Transverse colon (tissue), 4 donors: ENCODE results near the gene PIMREG. TPM values are rescaled to one million over a fixed set of nuclear protein-coding genes. Genes with fewer than 3 reads are reported as not detected.

ENCODE experiments used
- DNase-seq: peaks from one replicate; pipeline ENCODE4 v3.0.0-alpha.2; 2019
- H3K27ac ChIP-seq, 4 donors: fragments of 200-600 bp; sonication (generic); 2 replicates each; pipeline ENCODE4 v1.5.1; 2016 to 2018; ENCODE audit warnings: inconsistent platforms in 4 of 4
- H3K27me3 ChIP-seq: fragments of 200-600 bp; sonication (generic); 2 replicates; pipeline ENCODE4 v1.5.1; 2017; ENCODE audit warnings: inconsistent platforms
- H3K36me3 ChIP-seq, 4 donors: fragments of 200-600 bp; sonication (generic); 2 replicates each; pipeline ENCODE4 v1.5.1; 2017 to 2019; ENCODE audit warnings: inconsistent platforms in 4 of 4
- H3K4me1 ChIP-seq, 4 donors: fragments of 200-600 bp; sonication (generic); 2 replicates each; pipeline ENCODE4 v1.5.1; 2017 to 2020; ENCODE audit warnings: inconsistent platforms in 4 of 4
- H3K4me3 ChIP-seq, 4 donors: fragments of 200-600 bp; sonication (generic); 1 replicate in 1 of 4; 2 replicates in 3 of 4; pipeline versions ENCODE4 v1.5.1 to v1.6.1; 2017 to 2019; ENCODE audit warnings: inconsistent platforms in 4 of 4
- H3K9me3 ChIP-seq, 2 donors: fragments of 200-600 bp; sonication (generic); 2 replicates each; pipeline ENCODE4 v1.5.1; 2017 to 2019; ENCODE audit warnings: inconsistent platforms in 2 of 2
- CTCF ChIP-seq, 5 experiments: fragments of 200-600 bp in 3 of 5; fragments of 450-650 bp in 2 of 5; sonication (generic) in 3 of 5; IDR thresholded peaks; 1 replicate in 2 of 5; 2 replicates in 3 of 5; pipeline ENCODE4 v1.5.1; 2016 to 2017; ENCODE audit warnings: antibody characterized with exemption in 5 of 5, inconsistent platforms in 3 of 5, mild to moderate bottlenecking in 2 of 5, moderate library complexity in 1 of 5
- EP300 ChIP-seq: sonication (generic); formaldehyde crosslinking; IDR thresholded peaks from one replicate; pipeline ENCODE4 v1.6.1; 2017; ENCODE audit warnings: antibody characterized with exemption, low read depth
- POLR2A ChIP-seq: fragments of 450-650 bp; IDR thresholded peaks from one replicate; pipeline ENCODE4 v1.6.1; 2016; ENCODE audit warnings: antibody characterized with exemption, mild to moderate bottlenecking, moderate library complexity
- POLR2AphosphoS5 ChIP-seq, 3 donors: sonication (generic); formaldehyde crosslinking; IDR thresholded peaks; one replicate each; pipeline ENCODE4 v1.6.1; 2016; ENCODE audit warnings: antibody characterized with exemption in 3 of 3
- WGBS, 2 donors: methylation state at CpG; one replicate each; pipeline ENCODE4 v1.1.5; 2018; ENCODE audit warnings: low coverage in 1 of 2; 5-methylcytosine and 5-hydroxymethylcytosine counted together
- in situ Hi-C, 4 donors: fragments of 200-750 bp; cut with MboI; loops; one replicate each; pipeline versions ENCODE4 v1.15.0 to v1.15.1; 2017; ENCODE audit warnings: low sequenced_read_pairs in 3 of 4, low pct_ligation_motif_present in 1 of 4, low pct_unique_long_range_greater_than_20kb in 1 of 4
- intact Hi-C: fragments of 100-400 bp; cut with DNase I; formaldehyde crosslinking; loops from one replicate; pipeline ENCODE4 v1.15.1; 2023; ENCODE audit warnings: low total_unique reads
- total RNA-seq, 4 donors: library from RNA; depleted of rRNA; stranded (reverse); fragments of >200 nt; gene quantifications; one replicate each; pipeline ENCODE4 v1.1.0, GENCODE V29; 2016

PIMREG gene
- total RNA-seq, 4 donors from 2014 or later = 0.41 to 8.4 (median 0.79) TPM; not detected in 1

- Histone ChIP-seq H3K4me1 (peaks cover 0 to 16% (median 14%) of the 10 kb centered on the region in 4 donors), H3K4me3 (no peak overlapping the region), H3K27ac (no peak overlapping the region), H3K27me3 (no peaks in the 10 kb centered on the region), H3K9me3 (no peaks in the 10 kb centered on the region), H3K36me3 (no peaks in the 10 kb centered on the region)
- TF ChIP-seq CTCF (IDR thresholded peaks at IDR 0.05) (no peak), EP300 (no peak), POLR2A (no peak), POLR2AphosphoS5 (IDR thresholded peaks at IDR 0.05) (no peak)
- WGBS, 2 donors = 92% methylated on average over 9 of the region's 9 CpGs; no CpG with 5 or more reads in 1 of the 2 donors
- intact Hi-C loops = no loop called here
- no peak for DNase-seq
- in situ Hi-C loops = no loop called here
Measured at GRCh38 chr17:6446516-6447100, 2.4 kb downstream of the PIMREG start.

GRCh38 chr17:6448473-6448872 lies 4.2 kb downstream of the PIMREG start:
- H3K4me3 ChIP-seq = no peak overlapping the region
- WGBS, 2 donors = 93% methylated on average over 6 of the region's 6 CpGs; no CpG with 5 or more reads in 1 of the 2 donors
- no peaks in the 10 kb centered on the region for H3K27me3 ChIP-seq
- no peak for DNase-seq
- intact Hi-C loops = no loop called here
- H3K9me3 ChIP-seq = no peaks in the 10 kb centered on the region
- no peak overlapping the region for H3K27ac ChIP-seq
- H3K36me3 ChIP-seq = no peaks in the 10 kb centered on the region
- TF ChIP-seq EP300 (no peak), POLR2A (no peak), CTCF (IDR thresholded peaks at IDR 0.05) (no peak), POLR2AphosphoS5 (IDR thresholded peaks at IDR 0.05) (no peak)
- H3K4me1 ChIP-seq = peaks cover 0 to 11% (median 10%) of the 10 kb centered on the region in 4 donors
- in situ Hi-C loops = no loop called here

GRCh38 chr17:6449307-6449706 lies 5.1 kb downstream of the PIMREG start:
- in situ Hi-C loops (no loop called here), intact Hi-C loops (no loop called here)
- no peak overlapping the region for H3K27ac ChIP-seq
- peaks cover 0 to 6% (median 5%) of the 10 kb centered on the region in 4 donors for H3K4me1 ChIP-seq
- no peak for DNase-seq
- no peaks in the 10 kb centered on the region for H3K36me3 ChIP-seq
- H3K4me3 ChIP-seq = no peak overlapping the region
- no peaks in the 10 kb centered on the region for H3K27me3 ChIP-seq
- no peak for TF ChIP-seq POLR2A
- TF ChIP-seq CTCF (IDR thresholded peaks at IDR 0.05) = no peak
- TF ChIP-seq POLR2AphosphoS5 (IDR thresholded peaks at IDR 0.05) = no peak
- TF ChIP-seq EP300 = no peak
- H3K9me3 ChIP-seq = no peaks in the 10 kb centered on the region
- 89% methylated on average over 6 of the region's 6 CpGs; no CpG with 5 or more reads in 1 of the 2 donors for WGBS, 2 donors

DNA sequence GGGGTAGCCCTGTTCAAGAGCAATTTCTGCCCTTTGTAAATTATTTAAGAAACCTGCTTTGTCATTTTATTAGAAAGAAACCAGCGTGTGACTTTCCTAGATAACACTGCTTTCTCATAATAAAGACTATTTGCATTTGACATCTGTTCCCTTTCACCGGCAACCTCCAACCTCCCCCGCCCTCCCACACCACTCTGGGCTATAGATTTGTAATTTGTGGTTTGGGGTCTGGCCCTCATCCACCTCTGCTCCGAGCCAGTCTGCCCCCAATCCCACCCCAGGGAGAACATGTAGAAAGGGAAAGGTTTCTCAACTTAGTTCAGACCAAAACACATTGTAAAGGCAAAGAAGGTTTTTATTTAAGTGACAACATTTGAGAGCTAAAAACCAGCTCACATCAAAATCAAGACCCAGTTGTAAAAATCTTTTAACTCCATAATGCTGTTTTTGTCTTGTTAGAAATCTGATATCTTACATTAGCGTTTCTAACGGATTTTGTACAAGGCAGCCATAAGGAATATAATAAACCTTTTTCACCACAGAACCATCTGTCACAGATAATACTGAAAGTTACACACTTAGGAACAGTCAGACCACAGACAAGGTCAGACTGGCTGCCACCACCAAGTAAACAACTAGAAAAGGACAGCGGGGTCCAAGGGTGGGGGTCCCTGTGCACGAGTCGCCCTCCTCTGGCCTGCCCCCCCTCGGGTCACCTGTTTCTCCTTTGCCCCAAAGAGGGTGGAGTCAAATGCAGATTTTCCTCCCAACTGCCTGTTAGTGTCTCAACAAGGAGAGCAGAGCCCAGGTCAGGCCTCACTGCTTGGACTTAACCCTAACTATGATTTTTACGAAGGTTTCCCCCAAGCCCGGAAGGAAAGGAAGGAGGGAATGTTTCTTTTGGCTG lies 6.9 kb downstream of the PIMREG start:
- H3K4me3 ChIP-seq = no peak overlapping the region
- WGBS, 2 donors = 34 to 41% methylated on average over 6 to 12 of the region's 12 CpGs
- DNase-seq = no peak
- H3K9me3 ChIP-seq = no peaks in the 10 kb centered on the region
- TF ChIP-seq EP300 = no peak
- TF ChIP-seq CTCF (IDR thresholded peaks at IDR 0.05) = no peak
- TF ChIP-seq POLR2AphosphoS5 (IDR thresholded peaks at IDR 0.05) = no peak
- TF ChIP-seq POLR2A = no peak
- no peaks in the 10 kb centered on the region for H3K36me3 ChIP-seq
- peaks cover 5% of the 10 kb centered on the region for H3K27me3 ChIP-seq
- intact Hi-C loops = no loop called here
- in situ Hi-C loops = loop anchor here in 3 of 4 donors (25.0 kb wide), 1 partner anchor 186 kb away; the partner anchor contains the start of genes KIAA0753 (in 3 of the 3) and TXNDC17 (in 3 of the 3)
- H3K27ac ChIP-seq = no peak overlapping the region
- peaks cover 0 to 7% (median 3%) of the 10 kb centered on the region in 4 donors for H3K4me1 ChIP-seq
